GM18505 (cell line): Measurements from ENCODE around the gene EEFSEC.

Source experiments
- ATAC-seq: cut with Tn5 transposase; IDR thresholded peaks from one replicate; pipeline ENCODE4 v1.9.1; 2021; ENCODE audit not compliant: unreplicated experiment
- POLR2A ChIP-seq: IDR thresholded peaks from 4 replicates; pipeline ENCODE4 v1.6.1; 2011; ENCODE audit warnings: borderline replicate concordance; ENCODE audit not compliant: insufficient read depth, insufficient read length; ENCODE audit errors: extremely low read depth

EEFSEC gene

DNA sequence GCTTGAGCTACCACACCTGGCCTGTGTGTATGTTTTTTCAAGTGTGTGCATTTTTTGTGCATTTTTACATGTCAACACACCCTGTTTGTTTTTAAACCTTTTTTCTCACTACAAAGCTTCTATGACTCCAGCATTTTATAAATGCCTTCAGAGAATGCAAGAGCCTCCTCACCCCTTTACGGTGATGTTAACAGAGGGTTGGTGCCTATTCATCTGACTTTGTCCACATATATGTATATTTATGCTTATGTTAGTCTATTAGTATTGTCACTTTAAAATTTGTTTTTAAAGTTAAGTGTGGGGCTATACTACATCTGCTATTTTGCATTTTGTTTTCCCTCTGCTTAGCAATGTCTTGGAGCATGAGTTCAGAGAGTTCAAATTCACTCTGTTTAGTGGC, 45.8 kb downstream of the EEFSEC start:
- TF ChIP-seq POLR2A = no peak
- no peak for ATAC-seq

DNA sequence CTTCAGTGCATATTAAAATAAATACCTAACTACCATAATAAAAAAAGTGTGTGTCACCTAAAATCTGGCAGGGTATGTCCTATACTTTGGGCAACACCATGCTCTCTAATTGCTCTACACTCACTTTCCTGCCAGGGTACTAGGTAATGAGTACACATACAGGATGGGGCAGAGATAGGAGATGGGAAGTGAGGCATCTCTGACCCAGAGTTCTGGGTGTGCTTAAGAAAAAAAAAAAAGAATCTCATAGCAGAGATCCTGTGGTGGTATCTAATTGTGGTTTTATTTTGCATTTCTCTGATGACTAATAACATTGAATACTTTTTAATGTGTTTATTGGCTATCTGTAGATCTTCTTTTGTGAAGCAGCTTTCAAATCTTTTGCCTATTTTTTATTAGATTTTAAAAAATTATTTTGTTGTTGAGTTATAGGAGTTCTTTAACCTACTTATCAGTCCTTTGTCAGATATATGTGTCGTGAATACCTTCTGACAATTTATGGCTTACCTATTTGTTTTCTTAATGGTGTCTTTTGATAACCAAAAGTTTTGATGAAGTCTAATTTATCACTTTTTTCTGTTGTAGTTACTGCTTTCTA, 48.0 kb downstream of the EEFSEC start:
- TF ChIP-seq POLR2A = no peak
- no peak for ATAC-seq

DNA sequence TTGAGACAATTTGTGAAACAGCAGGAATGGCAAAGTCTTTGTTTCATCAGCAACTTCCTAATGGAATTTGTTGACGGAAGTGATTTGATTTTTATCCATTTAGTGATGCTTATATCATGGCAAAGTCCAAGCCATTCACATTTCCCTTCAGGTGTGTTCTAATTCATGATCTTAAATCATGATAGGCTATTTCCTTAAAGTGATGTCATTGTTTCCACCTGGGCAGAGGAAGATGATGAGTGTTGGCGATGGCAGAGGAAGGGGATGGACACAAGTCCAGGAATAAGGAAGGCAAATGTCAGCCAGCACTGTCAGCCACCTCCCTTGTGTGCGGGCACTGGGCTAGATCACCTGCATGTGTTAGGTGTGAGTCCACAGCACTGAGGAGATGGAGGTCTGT, 49.9 kb downstream of the EEFSEC start:
- no peak for TF ChIP-seq POLR2A

DNA sequence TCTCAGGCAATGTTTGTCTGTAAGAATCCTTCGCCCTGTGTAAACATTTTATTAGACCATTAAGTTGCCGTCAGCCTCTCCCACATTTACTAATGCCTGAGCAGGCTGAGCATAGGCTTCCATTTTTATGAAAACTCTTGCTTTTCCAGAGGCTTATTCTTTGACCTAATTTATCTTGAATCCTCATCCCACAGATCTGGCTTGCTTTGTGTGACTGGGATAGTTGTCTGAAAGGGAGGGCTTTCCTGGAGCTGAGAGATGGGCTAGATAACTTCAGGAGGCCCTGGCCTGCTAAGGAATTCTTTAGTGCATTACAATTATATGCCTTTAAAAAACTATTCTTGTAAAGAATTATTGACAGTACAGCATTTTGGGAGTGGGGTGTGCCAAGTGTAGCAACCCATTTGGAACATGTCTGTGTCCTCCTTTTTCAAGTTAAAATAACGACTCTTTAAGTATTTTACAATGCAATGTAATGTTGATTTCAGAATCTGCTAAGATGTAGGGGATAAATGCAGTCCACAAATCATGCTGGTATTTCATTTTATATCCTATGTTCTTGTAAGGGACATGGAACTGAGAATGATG, 52.4 kb downstream of the EEFSEC start:
- no peak for TF ChIP-seq POLR2A
- ATAC-seq = no peak

More for the DNA sequence above, 49.9 kb downstream of the EEFSEC start:
- ATAC-seq = no peak

DNA sequence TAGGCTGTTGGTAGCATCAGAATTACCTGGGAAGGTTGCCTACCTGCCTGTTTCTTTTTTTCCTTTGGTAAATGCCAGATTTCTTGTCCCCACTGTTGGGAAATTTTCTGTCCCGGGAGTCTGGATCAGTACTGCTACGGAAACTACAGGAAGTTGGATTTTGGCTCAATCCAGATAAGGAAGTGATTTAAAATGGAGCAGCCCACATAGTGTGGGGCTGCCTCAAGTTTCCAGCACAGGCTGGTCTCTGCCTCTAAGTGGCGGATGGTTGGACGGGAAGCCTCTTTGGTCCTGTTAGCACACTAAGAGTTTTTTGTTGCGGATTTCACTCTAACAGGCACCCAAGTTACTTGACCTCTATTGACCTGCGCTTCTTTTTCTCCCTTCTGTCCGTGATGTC, 54.7 kb downstream of the EEFSEC start:
- no peak for ATAC-seq
- no peak for TF ChIP-seq POLR2A

DNA sequence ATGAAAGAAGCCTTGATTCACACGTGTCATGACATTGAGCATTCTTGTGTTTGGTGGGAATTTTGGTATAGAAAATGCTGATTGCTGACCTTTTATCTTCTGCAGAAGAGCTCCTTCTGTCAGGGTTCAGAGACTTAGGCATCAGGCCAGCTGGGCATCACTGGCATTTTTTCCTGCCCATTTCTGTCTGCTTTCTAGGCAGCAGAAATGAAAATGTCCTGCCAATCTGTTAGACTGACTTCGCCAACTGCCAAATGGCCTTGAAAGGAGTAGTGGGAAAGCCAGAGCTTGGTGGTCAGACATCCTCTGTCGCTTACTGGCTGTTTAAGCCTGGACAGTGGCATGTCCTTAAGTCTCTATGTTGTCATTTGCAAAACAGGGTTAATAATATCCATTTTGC, 57.4 kb downstream of the EEFSEC start:
- no peak for TF ChIP-seq POLR2A
- no peak for ATAC-seq

DNA sequence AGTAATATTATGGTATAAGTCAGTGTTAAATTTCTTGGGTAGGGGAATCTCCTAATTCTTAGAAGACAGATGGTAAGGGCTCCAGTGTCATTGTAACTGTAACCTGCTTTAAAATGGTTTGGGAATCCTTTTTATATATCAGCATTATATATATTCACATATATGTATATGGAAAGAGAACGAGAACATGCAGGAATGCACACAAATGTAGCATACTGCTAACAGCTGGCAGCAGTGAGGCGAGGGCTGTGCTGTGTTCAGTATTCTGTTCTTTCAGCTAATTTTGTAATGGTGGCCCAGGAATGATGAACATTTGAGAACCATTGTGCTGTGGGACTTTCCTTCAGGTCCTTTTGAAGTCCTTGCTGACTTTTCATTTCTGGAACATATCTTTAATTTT, 60.8 kb downstream of the EEFSEC start:
- no peak for TF ChIP-seq POLR2A
- ATAC-seq = no peak

DNA sequence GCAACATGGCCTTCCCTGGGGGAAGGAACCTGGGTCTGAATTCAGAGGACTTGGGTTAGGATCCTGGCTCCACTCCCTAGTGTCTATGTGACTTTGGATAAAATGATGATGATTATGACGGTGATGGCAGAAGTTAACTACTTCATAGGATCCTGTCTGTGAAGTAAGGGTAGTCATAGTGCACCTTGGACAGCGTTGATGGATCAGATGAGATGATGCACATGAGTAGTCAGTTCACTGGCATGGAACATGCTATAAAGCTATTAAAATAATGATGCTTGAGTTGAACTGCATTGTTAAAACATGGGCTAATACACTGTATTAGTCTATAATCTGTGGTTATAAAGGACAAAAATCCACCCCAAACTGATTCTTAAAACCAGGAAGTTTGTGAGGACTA, 62.0 kb downstream of the EEFSEC start:
- no peak for TF ChIP-seq POLR2A
- ATAC-seq = no peak

DNA sequence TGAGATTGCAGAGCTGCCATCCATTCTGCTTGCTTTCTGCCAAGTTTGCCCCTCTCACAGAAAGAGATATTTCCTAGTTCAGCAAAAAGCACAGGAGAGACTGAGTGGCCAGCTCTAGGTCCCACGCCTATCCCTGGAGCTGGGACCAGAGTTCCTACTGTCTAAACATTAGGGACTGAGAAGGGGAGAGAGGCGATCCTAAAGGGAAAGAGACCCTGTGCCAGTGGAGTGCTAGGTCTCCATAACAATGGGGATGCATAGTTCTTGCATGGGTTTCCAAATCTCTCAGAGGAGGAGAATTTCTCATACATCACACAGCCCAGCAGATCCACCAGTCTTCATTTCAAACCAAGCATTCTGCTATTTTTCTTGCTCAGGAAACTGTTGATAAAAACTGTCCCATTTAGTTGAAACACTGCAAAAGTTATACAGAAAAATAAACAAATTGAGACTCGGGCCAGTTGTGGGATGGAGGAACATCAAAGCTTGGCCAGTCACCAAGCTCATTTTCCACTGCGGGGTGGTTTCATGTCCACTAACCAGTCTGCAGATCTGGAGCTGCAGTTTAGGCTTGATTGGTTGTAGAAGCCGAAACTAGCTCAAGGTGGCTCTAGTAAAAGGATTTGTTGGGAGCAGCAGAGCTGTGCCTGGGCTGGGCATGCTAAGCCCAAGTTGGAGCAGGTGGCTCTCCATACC, 62.7 kb downstream of the EEFSEC start:
- TF ChIP-seq POLR2A = no peak
- no peak for ATAC-seq

DNA sequence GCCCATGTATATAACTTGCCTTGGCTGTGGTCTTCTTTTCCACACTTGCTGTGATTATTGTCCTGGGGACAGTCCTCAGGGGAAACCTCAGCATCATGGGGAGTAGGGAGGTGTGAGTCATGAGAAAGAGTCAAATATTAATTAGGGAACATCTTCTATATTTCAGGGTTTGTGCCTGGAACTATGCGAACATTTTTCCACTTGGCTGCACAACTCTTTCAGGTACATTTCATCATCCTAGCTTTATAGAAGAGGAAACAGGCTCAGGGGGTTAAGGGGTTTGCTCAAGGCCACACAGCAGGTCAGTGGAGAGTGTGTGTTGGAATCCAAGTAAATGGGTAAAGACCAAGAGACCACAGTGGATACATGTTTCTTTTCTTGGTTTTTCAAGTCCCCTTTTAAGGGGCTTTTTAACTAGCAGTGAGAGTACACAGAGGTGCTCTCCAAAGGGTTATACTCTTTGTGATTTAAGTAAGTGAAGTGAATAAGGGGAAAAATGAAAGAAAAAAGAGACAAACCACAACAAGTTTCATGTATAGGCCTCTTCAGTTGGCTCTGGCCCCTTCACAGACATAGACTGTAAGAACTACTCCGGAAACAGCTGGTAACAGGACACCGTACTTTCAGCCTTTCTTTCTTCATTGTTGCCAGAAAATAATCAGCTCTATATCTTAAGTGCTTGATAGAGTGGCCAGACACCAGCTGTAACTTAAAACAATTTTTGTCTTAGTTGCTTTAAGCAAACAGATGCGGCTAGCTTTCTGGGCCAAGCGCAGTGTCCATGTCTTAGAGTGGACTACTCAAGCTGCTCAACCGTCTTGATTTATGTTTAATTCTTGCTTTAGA, 64.6 kb downstream of the EEFSEC start:
- no peak for ATAC-seq
- TF ChIP-seq POLR2A = no peak

DNA sequence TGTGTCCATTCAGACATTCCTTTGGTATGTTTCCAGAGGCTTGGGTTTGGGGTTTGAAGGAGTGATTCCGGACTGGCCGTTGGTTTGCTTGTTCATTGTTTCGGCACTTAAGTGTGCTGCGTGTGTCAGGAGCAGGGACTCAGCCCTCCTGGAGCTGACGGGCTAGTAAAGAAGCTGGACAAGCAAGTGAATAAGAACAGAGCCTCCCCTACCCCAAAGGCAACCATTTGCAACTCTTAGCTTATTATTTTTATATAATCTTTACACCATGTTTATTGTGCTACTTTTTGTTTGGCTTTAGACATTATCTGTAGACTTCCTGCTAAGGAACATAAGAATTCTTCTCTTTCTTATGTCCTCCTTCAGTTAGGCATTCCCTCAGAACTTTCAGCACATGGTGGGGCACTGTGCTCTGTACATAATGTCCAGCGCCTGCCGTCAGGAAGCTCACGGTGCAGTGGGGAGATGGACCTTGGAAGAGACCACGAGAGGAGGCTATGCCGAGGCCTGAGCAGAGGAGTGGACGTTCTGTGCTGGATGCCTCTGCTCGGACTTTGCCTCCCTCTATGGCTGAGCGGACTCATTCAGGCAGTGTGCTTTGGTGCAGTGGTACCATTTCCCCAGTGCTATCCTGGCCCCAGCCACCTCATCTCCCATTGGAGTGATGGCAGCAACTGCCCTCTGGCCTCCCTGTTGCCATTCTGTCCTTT, 65.4 kb downstream of the EEFSEC start:
- ATAC-seq = no peak
- no peak for TF ChIP-seq POLR2A

DNA sequence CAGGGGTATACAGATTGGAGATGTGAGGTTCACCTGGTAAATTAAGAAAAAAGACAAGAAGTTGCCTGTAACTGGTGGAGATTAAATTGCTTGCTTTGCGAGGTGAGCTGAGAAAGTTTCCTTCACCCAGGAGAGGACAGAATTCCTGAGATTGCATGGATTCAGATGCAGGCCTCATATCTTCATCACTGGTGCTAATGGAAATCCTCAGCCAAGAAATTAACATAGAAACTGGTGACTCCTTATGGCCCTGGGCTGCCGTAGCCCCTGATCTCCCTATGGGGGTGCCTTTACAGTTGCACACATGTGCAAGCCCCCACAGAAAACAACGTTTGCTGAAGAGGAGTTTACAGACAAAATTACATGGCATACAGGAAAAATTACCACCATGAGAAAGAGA, 68.0 kb downstream of the EEFSEC start:
- no peak for TF ChIP-seq POLR2A
- ATAC-seq = no peak
